HG02798 (cell line): ENCODE data around the gene ARF1.

Experiments used
- ATAC-seq: cut with Tn5 transposase; IDR thresholded peaks from one replicate; pipeline ENCODE4 v1.9.1; 2021; ENCODE audit warnings: mild to moderate bottlenecking; ENCODE audit not compliant: unreplicated experiment, poor library complexity

Gene ARF1

DNA sequence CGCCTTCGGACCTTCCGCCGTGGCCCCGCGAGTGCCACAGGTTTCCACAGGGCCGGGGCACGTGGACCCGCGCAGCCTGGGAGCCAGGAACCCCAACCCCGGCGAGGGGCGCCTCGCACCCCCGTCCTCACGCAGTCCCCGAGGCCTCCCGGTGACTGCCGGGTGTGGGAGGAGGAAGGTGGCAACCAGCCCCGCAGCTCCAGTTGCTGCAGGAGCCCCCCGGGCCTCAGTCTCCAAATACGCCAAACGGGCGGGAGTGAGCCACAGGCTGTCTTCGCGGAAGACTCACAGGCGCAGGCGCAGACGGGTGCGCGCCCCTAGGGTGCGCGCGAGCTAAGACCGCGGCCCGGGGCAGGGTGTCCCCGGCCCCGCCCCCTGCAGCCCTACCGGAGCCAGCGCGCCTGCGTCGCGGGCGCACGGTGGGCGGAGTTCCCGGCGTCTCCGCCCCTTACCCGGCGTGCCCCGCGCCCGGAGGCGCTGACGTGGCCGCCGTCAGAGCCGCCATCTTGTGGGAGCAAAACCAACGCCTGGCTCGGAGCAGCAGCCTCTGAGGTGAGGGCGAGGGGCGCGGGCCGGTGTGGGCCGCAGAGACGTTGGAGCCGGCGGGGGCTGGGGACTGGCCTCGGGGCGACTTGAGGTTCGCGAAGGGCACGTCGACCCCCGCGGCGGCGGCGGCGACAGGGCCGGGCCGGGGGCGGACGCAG lies at the start of gene ARF1:
Gene ARF1 (plus strand): TSS at position 495 of the 704 bp plus-strand sequence. CDS start 14,407 bp downstream, outside the sequence.
- peak; percentile 83 for ATAC-seq

DNA sequence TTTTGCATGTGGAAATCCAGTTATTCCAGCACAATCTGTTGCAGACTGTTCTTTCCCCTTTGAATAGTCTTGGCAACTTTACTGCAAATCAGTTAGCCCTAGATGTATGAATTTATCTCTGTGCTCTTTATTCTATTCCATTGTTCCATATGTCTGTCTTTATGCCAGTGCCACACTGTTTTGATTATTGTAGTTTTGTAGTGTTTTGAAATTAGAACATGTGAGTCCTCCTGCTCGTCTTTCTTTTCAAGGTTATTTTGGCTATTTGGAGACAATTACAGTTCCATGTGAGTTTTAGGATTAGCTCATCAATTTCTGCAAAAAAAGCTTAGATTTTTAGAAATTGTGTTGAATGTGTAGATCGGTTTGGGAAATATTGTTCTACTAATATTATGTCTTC lies 49.1 kb upstream of the ARF1 start:
- no peak for ATAC-seq

DNA sequence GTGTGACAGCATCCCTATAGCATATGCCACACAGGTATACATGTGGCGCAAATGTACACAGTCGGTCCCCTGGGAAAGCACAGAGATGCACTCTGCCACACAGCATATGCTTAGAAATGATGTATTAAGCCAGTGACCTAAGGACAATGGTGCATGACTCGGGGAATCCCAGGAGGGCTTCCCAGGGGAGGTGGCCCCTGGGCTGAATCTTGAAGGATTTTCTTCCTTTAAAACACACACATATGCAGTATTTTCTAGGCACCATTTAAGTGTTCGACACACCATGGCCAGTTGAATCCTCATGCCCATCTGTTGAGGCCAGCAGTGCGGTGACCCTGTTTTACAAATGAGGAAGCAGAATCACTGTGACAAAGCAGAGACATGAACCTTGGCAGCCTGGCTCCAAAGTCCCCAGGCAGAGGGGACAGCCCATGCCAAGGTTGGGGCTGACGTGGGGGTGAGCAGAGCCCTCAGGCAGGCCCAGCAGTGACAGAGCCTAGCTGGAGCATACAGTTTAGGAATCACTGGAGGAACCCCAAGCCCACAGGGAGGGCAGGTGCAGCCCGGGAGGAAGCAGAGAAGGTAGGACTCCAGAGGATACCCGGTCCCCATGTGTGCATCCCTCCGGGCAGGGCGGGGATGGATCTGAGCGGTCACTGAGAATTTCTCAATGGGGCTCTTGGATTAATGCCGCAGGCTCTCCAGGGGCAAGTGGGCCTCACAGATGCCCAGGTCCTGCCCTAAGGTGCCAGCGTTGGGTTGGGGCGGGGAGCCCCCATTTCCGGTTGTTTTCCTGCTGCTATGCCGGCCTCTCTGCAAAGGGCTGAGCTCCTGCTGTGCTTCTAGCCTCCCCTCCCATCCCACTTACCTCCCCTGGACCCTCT lies 47.3 kb upstream of the ARF1 start:
- ATAC-seq, result no peak

DNA sequence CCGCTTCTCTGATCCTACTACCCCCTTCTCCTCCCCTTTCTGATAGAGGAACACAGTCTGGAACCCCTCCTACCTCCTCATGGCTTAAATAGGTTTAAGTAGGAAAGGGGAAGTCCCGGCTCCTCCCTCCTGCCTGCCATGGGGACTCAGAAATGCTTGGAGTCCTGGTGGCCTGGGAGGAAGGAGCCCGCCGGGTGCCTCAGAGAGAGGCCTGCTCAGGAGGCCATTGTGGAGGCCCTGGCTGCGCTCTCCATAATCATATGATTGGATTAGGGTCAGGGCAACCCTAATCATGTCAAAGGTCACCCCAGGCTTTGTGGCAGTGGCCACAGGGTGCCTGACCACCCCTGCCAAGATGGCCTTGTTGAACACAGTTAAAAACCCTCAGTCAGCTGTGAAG lies 46.7 kb upstream of the ARF1 start:
- ATAC-seq, result no peak

DNA sequence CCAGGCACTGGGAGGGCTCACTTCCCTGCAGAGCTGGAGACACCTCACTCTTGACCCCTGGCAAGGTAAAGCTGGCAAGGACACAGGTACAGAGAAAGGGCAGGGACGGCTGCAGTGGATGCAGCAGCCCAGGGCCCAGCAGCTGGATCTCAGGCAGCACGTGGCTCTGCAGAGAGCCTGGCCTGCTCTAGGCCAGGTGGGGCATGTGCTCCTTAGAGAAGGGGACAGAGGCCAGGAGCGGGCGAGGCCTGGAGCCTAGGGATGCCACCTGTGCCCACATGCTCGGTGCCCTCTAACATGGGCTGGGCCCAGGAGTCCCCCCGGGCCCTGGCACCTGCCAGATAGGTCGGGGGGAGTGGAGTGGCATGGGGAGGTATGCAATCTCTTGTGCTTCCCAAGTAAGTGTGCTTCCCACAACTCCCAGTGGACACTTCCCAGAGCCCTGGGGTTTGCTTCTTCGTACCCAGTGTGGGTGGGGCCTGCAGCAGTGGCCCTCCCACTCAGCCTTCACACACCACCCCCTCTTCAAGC lies 45.7 kb upstream of the ARF1 start:
- ATAC-seq, result no peak

DNA sequence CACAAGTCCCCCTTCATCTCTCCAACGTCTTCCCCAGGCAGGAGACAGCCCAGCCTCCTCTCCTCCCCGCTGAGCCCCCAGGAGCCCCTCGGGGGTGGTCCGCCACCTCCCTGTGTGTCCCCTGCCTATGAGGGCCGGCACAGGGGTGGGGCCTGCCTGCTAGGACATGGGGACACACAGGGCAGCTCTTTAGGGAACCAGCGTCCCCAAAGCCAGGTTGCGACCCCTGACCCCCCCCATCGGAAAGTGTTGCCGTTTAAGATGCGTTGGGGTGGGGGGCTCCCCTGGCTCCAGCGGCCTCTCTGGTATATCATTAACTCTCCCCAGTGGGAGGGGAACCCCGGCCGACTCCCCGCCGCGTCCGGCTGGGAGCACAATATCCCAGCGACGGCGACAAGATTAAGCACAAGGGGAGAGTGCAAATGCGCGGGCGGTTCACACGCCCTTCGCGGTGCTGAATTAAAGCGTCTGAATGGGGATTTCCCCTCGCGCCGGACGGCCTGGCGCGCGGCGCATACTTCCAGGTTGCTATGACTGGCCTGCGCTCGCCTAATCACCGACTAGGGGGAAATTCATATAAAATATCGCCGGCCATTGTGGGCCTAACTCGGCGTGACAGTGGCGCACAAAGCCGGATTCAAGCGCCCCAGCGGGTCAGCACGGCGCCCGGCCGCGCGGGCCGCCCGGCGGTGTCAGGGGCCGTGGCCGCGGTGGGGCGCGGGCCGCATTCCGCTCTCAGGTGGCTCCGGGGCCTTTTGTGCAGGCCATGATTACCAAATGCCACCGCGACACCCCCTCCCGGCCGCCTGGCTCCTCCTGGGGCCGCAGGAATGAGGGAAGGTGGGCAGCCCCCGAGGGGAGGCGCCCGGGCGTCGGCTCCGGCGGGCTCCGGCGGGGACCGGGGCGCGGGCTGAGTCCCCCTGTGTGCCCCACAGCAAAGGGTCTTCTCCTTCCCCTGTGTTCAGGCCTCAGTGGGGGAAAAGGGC lies 44.8 kb upstream of the ARF1 start:
- peak; percentile 87 for ATAC-seq

DNA sequence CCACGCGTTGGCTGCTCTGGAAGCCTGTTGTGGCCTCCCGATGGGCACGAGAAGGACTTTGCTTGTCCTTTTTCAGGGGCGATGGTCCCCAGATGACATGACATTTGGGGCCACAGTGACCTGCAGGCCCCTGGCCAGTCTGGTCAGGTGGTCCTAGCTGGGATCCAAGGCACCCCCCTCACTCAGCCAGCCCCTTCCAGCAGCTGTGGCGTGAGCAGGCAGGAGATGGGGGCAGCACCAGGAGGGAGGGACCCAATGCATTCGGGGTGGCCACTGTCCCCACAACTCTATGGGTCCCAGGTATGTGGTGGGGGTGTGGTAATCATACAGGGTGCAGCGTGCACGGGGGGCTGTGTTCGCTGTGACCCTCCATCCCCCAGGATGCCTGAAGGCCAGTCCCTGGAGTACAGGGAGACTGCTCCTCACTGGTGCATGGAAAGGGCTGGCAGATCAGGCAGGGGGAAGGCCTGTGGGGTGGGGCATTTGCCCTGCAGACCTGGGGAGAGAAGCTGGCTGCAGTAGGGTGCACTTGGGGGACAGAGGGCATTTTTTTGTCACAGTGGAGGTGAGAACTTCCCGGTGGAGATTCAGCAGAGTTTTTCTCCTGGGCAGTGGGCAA lies 44.0 kb upstream of the ARF1 start:
- no peak for ATAC-seq

DNA sequence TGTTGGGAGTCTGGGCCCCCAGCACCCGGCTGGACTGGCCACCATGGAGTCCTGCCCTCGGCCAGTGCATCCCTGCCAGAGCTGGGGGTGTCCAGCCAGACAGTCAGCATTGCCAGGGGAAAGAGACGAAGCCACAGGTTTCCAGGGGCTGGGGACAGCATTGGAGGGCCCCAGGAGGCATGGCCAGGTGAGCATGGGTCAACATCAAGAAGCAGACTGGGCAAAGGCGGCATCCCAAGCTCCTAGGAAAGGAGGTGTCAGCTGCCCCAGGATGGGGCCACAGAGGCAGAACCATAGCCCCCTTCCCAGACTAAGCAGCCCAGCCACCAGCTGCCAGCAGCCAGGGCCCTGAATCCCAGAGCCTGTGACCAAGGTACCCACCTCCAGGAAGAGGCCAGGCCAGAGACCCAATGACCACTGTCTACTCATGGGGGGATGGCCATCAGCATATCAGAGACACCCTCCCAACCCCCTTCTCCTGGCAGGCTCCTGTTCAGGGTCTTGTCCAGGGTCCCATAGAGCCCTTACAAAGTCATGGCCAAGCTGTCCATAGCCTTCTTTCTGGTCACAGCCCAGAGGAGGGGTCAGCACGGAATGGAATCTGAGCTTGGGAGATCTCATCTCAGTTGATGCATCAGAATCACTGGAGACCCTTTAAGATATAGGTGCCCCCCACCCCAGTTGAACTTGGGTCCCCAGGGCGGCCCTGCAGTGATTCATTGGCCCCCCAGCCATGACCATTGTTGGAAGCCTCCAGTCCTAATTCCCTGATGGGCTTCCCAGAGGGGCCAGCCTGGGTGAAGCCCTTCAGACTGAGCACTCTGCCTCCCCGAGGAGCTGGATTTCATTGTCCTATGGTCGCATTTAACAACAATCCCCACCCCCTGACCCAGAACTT lies 43.3 kb upstream of the ARF1 start:
- no peak for ATAC-seq

DNA sequence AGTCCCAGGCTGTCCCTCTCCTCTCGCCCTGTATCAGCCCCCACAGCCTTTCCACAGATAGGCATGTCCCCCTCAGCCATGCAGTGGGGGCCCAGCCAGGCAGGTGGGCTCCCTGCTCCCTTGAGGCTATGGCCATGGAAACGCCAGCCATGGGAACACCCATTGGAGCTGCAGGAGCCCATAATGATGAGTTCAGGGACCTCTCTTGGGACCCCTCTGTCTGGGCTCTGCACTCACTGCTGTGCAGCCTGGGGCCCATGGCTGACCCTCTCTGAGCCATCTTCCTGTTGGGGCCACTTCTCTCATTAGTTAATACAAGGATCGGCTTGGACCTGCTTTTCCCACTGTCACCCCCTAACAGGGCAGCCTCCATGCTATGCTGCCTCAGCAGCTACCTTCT lies 42.5 kb upstream of the ARF1 start:
- ATAC-seq, result no peak

DNA sequence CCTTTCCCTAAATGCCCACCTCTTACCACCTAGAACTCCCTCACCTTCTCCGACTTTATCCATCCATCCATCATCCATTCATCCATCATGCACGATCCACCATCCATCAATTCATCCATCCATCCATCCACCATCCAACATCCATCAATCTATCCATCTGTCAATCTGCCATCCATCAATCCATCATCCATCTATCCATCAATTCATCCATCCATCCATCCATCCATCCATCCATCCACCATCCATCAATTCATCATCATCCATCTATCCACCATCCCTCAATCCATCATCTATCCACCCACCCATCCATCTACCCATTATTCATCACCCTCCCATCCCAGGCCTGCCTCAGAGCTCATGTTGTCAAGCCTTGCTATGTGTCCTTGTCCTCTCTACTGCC lies 41.2 kb upstream of the ARF1 start:
- ATAC-seq, result no peak

DNA sequence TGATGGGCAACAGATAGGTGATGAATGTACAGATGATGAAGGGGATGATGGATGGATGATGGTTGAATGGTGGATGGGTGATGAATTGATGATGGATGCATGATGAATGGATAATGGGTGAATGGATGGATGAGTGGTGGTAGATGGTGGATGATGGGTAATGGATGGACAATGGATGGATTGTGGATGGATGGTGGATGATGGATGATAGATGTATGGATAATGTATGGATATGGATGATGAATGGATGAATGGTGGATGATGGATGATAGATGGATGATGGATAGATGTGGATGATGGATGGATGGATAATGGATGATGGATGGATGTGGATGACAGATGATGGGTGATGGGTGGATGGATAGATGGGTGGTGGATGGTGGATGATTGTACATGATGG lies 40.0 kb upstream of the ARF1 start:
- ATAC-seq, result no peak

DNA sequence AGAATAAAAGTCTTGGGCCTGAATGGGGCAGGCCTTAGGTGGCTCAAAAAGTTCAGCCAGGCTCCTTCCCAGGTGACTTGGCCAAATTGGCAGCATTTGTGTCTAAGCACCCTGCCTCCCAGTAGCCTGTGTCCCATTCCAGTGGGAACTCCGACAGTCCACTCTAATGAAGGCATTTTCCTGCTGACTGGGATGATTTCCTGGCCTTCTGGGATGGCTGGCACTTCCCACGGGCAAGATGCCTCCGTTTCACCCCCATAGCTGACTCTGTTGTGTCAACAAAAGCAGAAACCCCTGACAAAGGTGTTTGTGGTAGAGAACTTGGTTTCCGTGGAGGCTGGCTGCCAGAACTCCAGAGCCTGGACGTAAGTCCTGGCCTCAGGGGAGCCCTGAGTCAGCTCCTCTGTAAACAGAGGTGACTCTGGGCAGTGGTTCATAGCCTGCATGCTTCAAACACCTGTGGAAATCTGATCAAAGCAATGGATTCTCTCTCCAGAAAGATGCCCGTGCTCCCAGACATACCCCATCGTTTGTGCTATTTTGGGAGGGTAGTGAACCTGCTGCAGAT lies 39.1 kb upstream of the ARF1 start:
- ATAC-seq, result no peak

DNA sequence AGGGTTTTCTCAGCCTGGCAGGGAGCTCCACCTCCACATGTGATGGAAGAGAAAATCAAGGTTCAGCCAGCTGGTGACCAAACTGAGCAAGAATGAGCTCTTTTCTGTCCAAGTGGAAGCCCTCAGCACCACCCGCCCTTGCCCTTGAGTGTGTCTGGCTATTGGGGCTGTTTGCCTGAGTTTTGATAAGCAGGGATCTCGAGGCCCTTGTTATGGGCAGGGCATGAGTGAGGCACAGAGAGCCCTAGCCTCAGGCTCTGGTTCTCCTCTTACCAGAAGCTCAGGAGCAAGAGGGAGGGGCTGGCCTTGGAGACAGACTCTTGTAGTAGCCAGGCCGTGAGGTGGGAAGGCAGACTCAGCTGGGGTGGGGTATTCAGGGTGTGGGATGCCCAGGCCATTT lies 37.5 kb upstream of the ARF1 start:
- ATAC-seq, result no peak

DNA sequence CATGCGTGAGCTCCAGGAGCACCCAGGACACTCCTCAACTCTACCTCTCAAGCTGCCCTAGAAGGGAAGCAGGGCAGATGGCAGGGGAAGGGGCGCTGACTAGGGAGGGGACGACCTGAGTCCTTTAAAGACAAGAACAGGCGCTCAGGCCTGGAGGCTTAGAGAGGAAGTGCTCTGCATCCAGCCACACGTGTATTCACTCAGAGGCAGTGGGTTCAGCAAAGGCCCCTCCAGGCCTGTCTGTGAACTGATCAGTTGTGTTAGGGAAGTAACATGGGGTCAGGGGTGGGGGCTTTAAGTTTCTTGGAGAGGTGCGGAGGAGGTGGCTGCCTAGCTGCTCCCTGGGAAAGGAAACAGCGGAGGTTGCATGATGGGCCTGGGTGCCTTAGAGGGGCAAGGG lies 37.1 kb upstream of the ARF1 start:
- ATAC-seq, result no peak

DNA sequence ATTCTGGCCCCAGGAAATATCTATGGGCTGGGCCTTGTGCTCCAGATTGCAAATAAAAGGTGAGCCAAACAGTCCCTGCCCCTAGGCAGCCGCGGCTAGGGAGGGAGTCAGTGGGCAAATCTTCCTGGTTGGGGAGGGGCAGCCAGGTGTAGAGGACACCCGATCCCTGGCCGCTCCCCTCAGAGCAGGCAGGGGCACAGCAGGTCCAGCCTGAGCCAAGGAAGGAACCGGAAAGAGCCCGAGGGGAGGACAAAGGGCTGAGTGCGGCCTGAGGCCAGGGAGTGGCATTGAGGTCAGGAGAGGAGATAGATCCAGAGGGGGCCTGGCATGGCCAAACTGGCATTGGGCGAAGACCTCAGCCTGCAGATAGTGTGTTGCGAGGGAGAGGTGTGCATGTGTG lies 36.6 kb upstream of the ARF1 start:
- no peak for ATAC-seq

DNA sequence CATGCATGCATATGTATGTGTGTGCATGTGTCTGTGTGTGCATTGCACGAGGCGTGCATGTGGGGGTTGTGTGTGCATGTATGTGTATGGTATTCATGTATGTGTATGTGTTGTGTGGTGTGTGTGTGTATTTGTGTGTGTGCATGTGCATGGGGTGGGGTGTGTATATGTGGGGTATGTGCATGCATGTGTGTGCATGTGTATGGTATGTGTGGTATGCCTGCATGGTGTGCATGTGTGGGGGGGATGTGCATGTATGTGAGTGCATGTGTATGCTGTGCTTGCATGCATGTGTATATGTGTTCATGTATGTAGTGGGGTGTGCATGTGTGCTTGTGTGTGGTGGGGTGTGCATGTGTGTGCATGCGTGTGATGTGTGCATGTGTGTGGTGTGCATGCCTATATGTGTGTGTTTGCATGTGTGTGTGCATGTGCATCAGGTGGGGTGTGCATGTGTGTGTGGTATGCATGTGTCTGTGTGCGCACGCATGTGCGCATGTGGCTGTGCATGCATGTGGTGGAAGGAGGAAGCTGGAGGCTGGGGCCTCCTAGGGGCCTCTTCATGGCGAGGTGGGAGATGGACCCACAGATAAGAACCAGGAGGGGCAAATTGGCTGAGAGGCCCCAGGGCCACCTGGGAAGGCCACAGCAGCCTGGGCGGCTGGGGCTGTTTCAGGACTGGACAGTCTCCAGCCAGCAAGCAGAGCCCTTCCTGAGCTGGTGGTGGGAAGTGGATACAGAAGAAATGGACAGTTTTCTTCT lies 35.9 kb upstream of the ARF1 start:
- no peak for ATAC-seq

DNA sequence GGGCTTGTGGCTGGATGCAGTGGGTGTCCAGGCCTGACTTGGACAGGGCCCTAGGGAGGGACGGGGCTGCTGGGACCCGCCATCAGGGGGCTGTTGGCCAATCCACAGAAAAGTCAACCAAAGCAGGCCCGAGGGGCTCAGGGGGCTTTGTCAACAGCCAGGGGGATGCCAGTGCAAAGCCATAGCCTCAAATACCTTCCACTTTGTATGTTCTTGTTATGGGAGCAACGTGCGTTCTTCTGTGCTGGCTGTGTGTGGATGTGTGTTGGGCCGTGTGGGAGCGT lies 35.4 kb upstream of the ARF1 start:
- ATAC-seq, result no peak

DNA sequence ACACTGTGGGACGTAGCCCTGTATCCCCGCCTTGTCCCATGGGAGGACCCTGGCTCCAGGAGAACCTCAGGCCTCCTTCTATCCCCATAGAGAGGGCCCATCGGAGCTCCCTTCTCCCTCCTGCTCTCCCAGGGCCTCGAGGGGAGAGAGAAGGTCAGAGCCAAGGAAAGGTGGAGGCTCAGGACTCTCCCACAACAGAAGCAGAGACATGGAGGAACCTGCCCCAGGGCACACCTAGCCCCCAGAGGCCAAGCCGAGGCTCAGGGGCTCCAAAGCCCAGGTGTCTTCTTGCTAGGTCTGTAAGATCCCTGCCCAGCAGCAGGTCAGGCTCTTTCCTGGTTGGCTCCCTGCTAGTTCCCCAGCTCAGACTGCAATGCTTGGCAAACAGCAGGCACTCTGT lies 34.4 kb upstream of the ARF1 start:
- no peak for ATAC-seq
